OCI-LY7 (cell line): ENCODE measurements around the gene SH3GL2.

Experiments
- EZH2phosphoT487 ChIP-seq: fragments of 200-600 bp; sonication (generic); IDR thresholded peaks from 2 replicates; pipeline ENCODE4 v1.6.1; 2018; ENCODE audit warnings: low read depth, borderline replicate concordance, mild to moderate bottlenecking, mixed run types, antibody characterized with exemption, low read length, moderate library complexity, mixed read lengths
- TF ChIP-seq, protein P1 (sequence below): fragments of 200-600 bp; sonication (generic); conservative IDR thresholded peaks from 2 replicates; pipeline ENCODE4 v1.5.1; 2014; ENCODE audit warnings: mild to moderate bottlenecking, antibody characterized with exemption, low read length, moderate library complexity, mixed read lengths

DNA sequence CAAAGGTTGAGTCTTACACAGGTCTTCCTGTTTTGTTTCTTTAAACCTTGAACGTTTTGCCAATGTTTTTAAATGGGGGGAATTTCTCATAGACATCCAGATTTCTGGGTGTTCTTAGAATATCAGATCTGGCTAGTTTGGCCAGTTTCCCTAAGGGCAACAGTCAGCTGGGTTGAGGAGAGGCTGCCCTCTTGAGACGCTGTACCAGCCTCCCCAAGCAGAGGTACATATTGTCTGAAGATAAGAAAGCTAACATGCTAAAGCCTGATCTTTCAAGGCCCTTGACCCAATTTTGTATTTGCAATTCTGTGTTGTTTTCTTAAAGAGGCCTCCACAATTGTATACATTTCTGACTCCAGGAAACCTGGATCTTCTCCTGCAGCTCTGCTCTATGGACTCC is 21.9 kb upstream of the SH3GL2 start:
- TF ChIP-seq, protein P1, sequence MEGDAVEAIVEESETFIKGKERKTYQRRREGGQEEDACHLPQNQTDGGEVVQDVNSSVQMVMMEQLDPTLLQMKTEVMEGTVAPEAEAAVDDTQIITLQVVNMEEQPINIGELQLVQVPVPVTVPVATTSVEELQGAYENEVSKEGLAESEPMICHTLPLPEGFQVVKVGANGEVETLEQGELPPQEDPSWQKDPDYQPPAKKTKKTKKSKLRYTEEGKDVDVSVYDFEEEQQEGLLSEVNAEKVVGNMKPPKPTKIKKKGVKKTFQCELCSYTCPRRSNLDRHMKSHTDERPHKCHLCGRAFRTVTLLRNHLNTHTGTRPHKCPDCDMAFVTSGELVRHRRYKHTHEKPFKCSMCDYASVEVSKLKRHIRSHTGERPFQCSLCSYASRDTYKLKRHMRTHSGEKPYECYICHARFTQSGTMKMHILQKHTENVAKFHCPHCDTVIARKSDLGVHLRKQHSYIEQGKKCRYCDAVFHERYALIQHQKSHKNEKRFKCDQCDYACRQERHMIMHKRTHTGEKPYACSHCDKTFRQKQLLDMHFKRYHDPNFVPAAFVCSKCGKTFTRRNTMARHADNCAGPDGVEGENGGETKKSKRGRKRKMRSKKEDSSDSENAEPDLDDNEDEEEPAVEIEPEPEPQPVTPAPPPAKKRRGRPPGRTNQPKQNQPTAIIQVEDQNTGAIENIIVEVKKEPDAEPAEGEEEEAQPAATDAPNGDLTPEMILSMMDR = no peak
- no peak for TF ChIP-seq EZH2phosphoT487
